Measurements from ENCODE around the gene BGN.

DNA sequence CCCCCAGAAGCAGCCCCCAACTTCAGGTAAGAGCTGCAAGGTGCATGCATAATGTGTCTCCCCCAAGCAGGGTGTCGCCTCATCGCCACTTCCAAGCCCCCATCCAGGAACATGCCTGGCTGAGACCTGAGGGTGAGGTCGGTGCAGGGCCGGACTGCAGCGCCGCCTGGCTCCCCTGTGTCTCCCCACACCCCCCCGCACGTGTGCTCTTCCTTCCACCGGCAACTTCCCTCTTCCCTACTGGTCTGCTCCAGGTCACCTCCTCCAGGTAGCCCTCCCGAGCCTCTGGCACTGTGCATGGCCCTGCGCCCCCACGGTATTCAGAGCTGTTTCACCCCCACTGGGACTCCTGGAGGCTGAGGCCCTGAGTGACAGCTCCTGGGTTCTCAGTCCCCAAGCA is 2.2 kb upstream of the BGN start:
- TF ChIP-seq CTCF (conservative IDR thresholded peaks at IDR 0.05) (no peak), ZFX (IDR thresholded peaks at IDR 0.05) (no peak)
